NB4 (cell line): Measurements from ENCODE around the gene MELTF.

ENCODE experiments used
- DNase-seq: peaks from one replicate; pipeline ENCODE4 v3.0.0; 2010; ENCODE audit warnings: low read depth
- H3K4me3 ChIP-seq: one replicate; pipeline ENCODE4 v1.5.1; 2011; ENCODE audit warnings: mild to moderate bottlenecking, low read depth, low read length, moderate library complexity
- CTCF ChIP-seq: IDR thresholded peaks from one replicate; pipeline ENCODE4 v1.5.1; 2012; ENCODE audit warnings: low read depth, low read length
- MAX ChIP-seq: IDR thresholded peaks from 2 replicates; pipeline ENCODE4 v1.6.1; 2011; ENCODE audit warnings: low read depth, low read length
- MYC ChIP-seq: IDR thresholded peaks from 2 replicates; pipeline ENCODE4 v1.6.1; 2011; ENCODE audit warnings: low read depth, low read length
- POLR2A ChIP-seq: IDR thresholded peaks from 2 replicates; pipeline ENCODE4 v1.6.1; 2011; ENCODE audit warnings: mild to moderate bottlenecking; ENCODE audit not compliant: insufficient read length; ENCODE audit errors: extremely low read depth

The MELTF gene

DNA sequence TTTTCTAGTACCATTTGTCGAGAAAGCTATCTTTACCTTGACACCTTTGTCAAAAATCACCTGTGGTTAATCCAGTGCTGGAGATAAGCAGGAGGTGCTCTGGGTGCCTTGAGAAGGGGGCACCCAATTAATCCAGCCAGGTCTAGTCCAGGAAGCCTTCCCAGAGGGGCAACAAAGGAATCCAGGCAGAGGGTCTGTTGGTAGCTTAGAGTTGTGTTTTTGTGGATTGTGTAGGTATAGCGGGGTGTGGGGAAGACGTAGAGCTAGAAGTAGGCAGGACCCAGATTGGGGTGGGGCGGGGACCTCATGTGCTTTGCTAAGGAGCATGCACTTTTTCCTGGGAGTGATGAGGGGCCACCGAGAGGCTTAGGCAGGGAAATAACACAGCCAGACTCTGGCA is 55.0 kb downstream of the MELTF start:
- DNase-seq, result no peak
- no peak overlapping the region for H3K4me3 ChIP-seq
- TF ChIP-seq POLR2A (no peak), CTCF (no peak), MYC (no peak), MAX (no peak)

GRCh38 chr3:196971094-196971698 is 58.4 kb downstream of the MELTF start:
- no peak for TF ChIP-seq CTCF
- no peak for TF ChIP-seq MAX
- TF ChIP-seq POLR2A, result no peak
- no peak for TF ChIP-seq MYC
- DNase-seq, result peak; percentile 70
- H3K4me3 ChIP-seq, result no peak overlapping the region

DNA sequence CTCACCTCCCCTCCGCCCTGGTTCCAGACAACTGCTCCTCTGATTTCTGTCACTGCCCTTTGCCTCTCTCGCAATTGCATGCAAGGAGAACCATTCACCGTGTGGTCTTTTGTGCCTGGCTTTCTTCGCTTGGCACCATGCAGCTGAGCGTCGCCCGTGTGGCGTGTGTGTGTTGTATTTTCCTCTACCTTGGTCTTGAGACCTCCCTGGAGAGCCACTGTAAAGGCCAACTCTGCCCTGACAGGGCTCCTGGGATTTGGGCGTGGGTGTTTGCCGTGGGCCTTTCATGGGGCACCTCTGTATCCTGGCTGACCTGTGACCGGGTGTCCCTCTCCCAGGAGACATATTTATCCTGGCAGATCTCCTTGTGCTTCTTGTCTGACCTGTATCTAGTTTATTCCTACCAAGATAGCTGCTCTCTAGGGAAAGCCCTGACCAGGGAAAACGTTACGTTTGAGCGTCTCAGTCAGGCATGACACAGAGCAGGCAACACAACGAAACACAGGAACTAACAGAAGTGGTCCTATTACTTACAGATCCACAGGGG is 59.0 kb downstream of the MELTF start:
- TF ChIP-seq MAX (no peak), MYC (no peak), POLR2A (no peak), CTCF (no peak)
- peak; percentile 29 for DNase-seq
- H3K4me3 ChIP-seq, result no peak overlapping the region

GRCh38 chr3:196969660-196970546 is 59.7 kb downstream of the MELTF start:
- DNase-seq, result peak; percentile 80
- TF ChIP-seq POLR2A, result peak; percentile 62
- peak; percentile 76 for TF ChIP-seq MYC
- no peak for TF ChIP-seq CTCF
- peak; percentile 60 for TF ChIP-seq MAX
- H3K4me3 ChIP-seq, result peak overlapping the region; percentile 38

DNA sequence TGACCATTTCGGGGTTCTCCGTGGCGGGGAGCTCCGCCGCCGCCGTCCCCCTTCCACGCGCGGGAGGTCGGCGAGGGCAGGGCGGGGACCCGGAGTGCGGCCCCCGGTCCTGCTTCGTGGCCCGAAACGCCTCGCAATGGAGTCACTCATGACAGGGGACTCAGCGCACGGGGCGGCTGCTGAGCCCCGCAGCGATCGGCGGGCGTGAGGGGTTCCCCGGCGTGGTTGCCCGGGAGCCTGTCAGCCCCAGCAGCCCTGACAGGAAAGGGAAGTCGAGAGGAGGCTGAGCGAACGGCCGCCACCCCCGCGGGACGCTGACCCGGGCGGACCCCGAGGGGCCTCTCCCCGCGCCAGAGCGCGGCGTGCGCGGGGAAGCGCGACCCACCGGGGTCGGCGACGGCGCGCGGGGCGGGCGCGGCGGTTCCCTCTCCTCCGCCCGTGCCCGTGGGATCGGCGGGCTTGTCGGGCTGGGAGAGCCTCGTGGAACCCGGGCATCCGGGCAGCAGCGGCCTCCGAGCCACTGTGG is 60.4 kb downstream of the MELTF start:
- peak overlapping the region; percentile 38 for H3K4me3 ChIP-seq
- DNase-seq, result peak; percentile 78
- TF ChIP-seq MYC (no peak), MAX (peak; percentile 46; the same call in 1 of the 2 replicates)
